HEK293 (cell line): Measurements from ENCODE around the gene GASK1B.

Source experiments
- HOXA7 ChIP-seq: sonication (generic); formaldehyde crosslinking; IDR thresholded peaks from 2 replicates; pipeline ENCODE4 v1.8.1; 2022; ENCODE audit warnings: missing genetic modification reagents, borderline replicate concordance
- HOXC10 ChIP-seq: sonication (generic); formaldehyde crosslinking; IDR thresholded peaks from 2 replicates; pipeline ENCODE4 v1.8.1; 2023; ENCODE audit warnings: mild to moderate bottlenecking, missing genetic modification reagents
- KLF16 ChIP-seq: fragments of 450-650 bp; formaldehyde crosslinking; IDR thresholded peaks from 2 replicates; pipeline ENCODE4 v1.5.1; 2017; ENCODE audit warnings: missing biosample characterization, missing genetic modification characterization
- KLF8 ChIP-seq: fragments of 450-650 bp; formaldehyde crosslinking; IDR thresholded peaks from 2 replicates; pipeline ENCODE4 v1.5.1; 2016; ENCODE audit warnings: missing biosample characterization, missing genetic modification characterization
- PRDM10 ChIP-seq: fragments of 450-650 bp; formaldehyde crosslinking; IDR thresholded peaks from 2 replicates; pipeline ENCODE4 v1.5.1; 2016; ENCODE audit warnings: missing biosample characterization, missing genetic modification characterization
- PRDM6 ChIP-seq: fragments of 450-650 bp; formaldehyde crosslinking; IDR thresholded peaks from 2 replicates; pipeline ENCODE4 v1.5.1; 2017; ENCODE audit warnings: missing biosample characterization, missing genetic modification characterization
- REST ChIP-seq: fragments of 450-650 bp; formaldehyde crosslinking; IDR thresholded peaks from 2 replicates; pipeline ENCODE4 v1.5.1; 2016; ENCODE audit warnings: missing biosample characterization, missing genetic modification characterization
- SALL2 ChIP-seq: fragments of 450-650 bp; formaldehyde crosslinking; IDR thresholded peaks from 2 replicates; pipeline ENCODE4 v1.5.0; 2017; ENCODE audit warnings: missing biosample characterization, mild to moderate bottlenecking, missing genetic modification characterization, borderline replicate concordance
- SETDB1 ChIP-seq: IDR thresholded peaks from one replicate; pipeline ENCODE4 v1.6.1; 2017; ENCODE audit warnings: mild to moderate bottlenecking, low read length, moderate library complexity, mixed read lengths; ENCODE audit not compliant: insufficient read length
- ZNF16 ChIP-seq: fragments of 450-650 bp; formaldehyde crosslinking; IDR thresholded peaks from 2 replicates; pipeline ENCODE4 v1.5.1; 2016; ENCODE audit warnings: low read depth, missing biosample characterization, missing genetic modification characterization
- ZNF221 ChIP-seq: fragments of 450-650 bp; formaldehyde crosslinking; IDR thresholded peaks from 2 replicates; pipeline ENCODE4 v1.5.1; 2017; ENCODE audit warnings: missing biosample characterization, missing genetic modification characterization, borderline replicate concordance
- ZNF23 ChIP-seq: fragments of 450-650 bp; formaldehyde crosslinking; IDR thresholded peaks from 2 replicates; pipeline ENCODE4 v1.5.1; 2016; ENCODE audit warnings: missing biosample characterization, missing genetic modification characterization, borderline replicate concordance
- ZNF335 ChIP-seq: fragments of 450-650 bp; formaldehyde crosslinking; conservative IDR thresholded peaks from 2 replicates; pipeline ENCODE4 v1.5.1; 2016; ENCODE audit warnings: missing biosample characterization, missing genetic modification characterization
- ZNF341 ChIP-seq: fragments of 450-650 bp; formaldehyde crosslinking; IDR thresholded peaks from 2 replicates; pipeline ENCODE4; 2016; ENCODE audit warnings: low read depth, missing biosample characterization, missing genetic modification characterization
- ZNF350 ChIP-seq: fragments of 450-650 bp; formaldehyde crosslinking; IDR thresholded peaks from 2 replicates; pipeline ENCODE4 v1.5.0; 2017; ENCODE audit warnings: missing biosample characterization, mild to moderate bottlenecking, missing genetic modification characterization
- ZNF37A ChIP-seq: fragments of 450-650 bp; IDR thresholded peaks from 2 replicates; pipeline ENCODE4 v1.5.1; 2018; ENCODE audit warnings: missing biosample characterization, missing genetic modification characterization
- ZNF488 ChIP-seq: fragments of 450-650 bp; formaldehyde crosslinking; IDR thresholded peaks from 2 replicates; pipeline ENCODE4 v1.5.1; 2016; ENCODE audit warnings: missing biosample characterization, missing genetic modification characterization
- ZNF513 ChIP-seq: fragments of 450-650 bp; IDR thresholded peaks from 2 replicates; pipeline ENCODE4 v1.5.1; 2018; ENCODE audit warnings: missing biosample characterization, missing genetic modification characterization
- ZNF555 ChIP-seq: fragments of 450-650 bp; formaldehyde crosslinking; conservative IDR thresholded peaks from 2 replicates; pipeline ENCODE4 v1.5.1; 2017; ENCODE audit warnings: missing biosample characterization, mild to moderate bottlenecking, missing genetic modification characterization, inconsistent platforms
- ZNF561 ChIP-seq: fragments of 450-650 bp; IDR thresholded peaks from 2 replicates; pipeline ENCODE4 v1.5.1; 2018; ENCODE audit warnings: missing biosample characterization, missing genetic modification characterization, borderline replicate concordance
- ZNF639 ChIP-seq: fragments of 450-650 bp; formaldehyde crosslinking; IDR thresholded peaks from 2 replicates; pipeline ENCODE4 v1.5.1; 2016; ENCODE audit warnings: missing biosample characterization, missing genetic modification characterization
- ZNF660 ChIP-seq: fragments of 450-650 bp; IDR thresholded peaks from 2 replicates; pipeline ENCODE4 v1.5.1; 2018; ENCODE audit warnings: missing biosample characterization, mild to moderate bottlenecking, missing genetic modification characterization
- ZNF747 ChIP-seq: fragments of 450-650 bp; formaldehyde crosslinking; IDR thresholded peaks from 2 replicates; pipeline ENCODE4 v1.5.1; 2016; ENCODE audit warnings: missing biosample characterization, missing genetic modification characterization
- ZSCAN23 ChIP-seq: fragments of 450-650 bp; formaldehyde crosslinking; IDR thresholded peaks from 2 replicates; pipeline ENCODE4 v1.5.1; 2016; ENCODE audit warnings: missing biosample characterization, missing genetic modification characterization

GASK1B gene

GRCh38 chr4:158209825-158210807 is 37.3 kb upstream of the GASK1B start, which contains the start of gene TMEM144 (continued):
- peak; percentile 93 for TF ChIP-seq PRDM10 (tag by site-specific recombination)
- no peak for TF ChIP-seq ZNF747 (tag by site-specific recombination)
- no peak for TF ChIP-seq KLF16
- TF ChIP-seq ZNF221 = no peak
- no peak for TF ChIP-seq ZSCAN23
- no peak for TF ChIP-seq PRDM6 (tag by site-specific recombination)
- no peak for TF ChIP-seq SETDB1
- TF ChIP-seq ZNF350 (tag by site-specific recombination) = no peak
- TF ChIP-seq ZNF16 (tag by site-specific recombination) = no peak
- TF ChIP-seq ZNF341 (tag by site-specific recombination) = no peak; the same call in 1 of the 2 replicates
- TF ChIP-seq ZNF639 = no peak
- no peak for TF ChIP-seq ZNF513 (tag by site-specific recombination)
- no peak for TF ChIP-seq ZNF555 (tag by site-specific recombination)
- no peak for TF ChIP-seq ZNF23 (tag by site-specific recombination)
- 0 out of 2 replicates have a peak, but pooled peaks have one; percentile 10 for TF ChIP-seq ZNF660 (tag by site-specific recombination)
- TF ChIP-seq ZNF335 = peak; percentile 34; the same call in 1 of the 2 replicates
- no peak for TF ChIP-seq HOXC10 (CRISPR knock-in tag)
- TF ChIP-seq ZNF37A (tag by site-specific recombination) = no peak
- no peak for TF ChIP-seq HOXA7 (CRISPR knock-in tag)
- no peak for TF ChIP-seq KLF8
- TF ChIP-seq REST (tag by site-specific recombination) = no peak
- TF ChIP-seq ZNF488 = no peak
- TF ChIP-seq ZNF561 (tag by site-specific recombination) = no peak
- no peak for TF ChIP-seq SALL2
